ENCODE data around the gene SLC6A16.

Gene SLC6A16

DNA sequence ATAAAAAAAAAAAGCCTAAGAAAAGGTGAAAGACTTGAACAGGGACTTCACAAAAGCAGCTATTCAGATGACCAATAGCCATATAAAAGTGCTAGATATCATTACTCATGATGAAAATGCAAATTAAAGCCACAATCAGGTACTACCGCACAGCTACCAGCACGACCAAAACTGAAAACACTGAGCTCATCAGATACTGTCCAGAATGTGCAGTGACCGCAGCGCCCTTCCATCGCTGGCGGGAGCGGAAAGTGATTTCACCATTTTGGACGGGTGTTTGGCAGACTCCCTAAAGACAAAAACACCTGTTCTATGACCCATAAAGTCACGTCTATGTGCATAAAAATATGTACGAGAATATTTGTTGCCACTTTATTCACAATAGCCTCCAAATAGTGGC is 60.7 kb downstream of the SLC6A16 start:
- DNase-seq = no peak

DNA sequence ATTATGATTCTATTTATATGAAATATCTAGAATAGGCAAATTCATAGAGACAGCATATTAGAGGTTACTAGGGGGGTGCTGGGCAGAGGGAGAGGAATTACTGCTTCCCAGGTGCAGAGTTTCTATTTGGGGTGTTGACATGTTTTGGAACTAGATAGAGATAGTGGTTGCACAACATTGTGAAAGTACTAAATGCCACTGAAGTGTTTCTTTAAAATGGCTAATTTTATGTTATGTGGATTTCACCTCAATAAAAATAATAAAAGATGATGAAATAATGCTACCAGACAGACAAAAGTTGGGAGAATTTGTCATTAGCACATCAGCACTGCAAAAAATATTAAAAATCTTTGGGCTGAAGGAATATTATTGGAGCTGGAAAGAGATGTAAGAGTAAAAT is 63.4 kb downstream of the SLC6A16 start:
- DNase-seq = no peak

DNA sequence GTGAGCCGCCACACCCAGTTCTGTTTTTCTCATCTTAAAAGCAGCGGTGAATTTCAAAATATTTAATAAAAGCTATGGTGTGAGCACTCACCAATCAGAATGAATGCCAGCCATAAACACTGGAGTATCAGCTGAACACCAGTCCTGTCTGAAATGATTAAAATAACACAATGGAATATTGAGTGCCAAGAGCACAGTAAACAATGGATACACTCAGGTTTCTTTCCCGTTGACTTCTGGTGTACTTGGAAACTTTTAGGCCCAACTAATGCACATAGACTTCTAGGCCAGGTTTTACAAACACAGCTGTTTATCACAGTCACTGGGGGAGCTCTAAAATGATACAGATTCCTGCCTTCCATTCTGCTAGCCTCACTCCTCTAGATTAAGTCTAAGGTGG is 68.3 kb downstream of the SLC6A16 start:
- no peak for DNase-seq

DNA sequence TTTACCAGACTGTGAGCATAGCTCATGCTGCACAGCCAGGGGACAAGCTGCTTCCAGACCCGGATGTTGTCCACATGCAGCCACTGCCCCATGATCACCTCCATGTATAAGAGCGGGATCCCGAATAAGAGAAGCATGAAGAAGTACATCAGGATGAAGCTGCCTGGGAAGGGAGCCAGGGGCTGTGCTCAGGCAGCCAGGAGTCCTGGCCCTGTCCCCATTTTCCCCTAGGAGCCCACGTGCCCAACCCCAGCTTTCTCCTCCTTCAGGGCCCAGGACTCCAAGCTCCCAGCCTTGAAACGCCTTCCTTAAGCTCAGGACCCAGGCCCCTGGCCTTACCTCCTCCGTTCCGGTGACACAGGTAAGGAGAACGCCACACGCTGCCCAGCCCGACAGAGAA is 69.3 kb downstream of the SLC6A16 start:
- DNase-seq = no peak

DNA sequence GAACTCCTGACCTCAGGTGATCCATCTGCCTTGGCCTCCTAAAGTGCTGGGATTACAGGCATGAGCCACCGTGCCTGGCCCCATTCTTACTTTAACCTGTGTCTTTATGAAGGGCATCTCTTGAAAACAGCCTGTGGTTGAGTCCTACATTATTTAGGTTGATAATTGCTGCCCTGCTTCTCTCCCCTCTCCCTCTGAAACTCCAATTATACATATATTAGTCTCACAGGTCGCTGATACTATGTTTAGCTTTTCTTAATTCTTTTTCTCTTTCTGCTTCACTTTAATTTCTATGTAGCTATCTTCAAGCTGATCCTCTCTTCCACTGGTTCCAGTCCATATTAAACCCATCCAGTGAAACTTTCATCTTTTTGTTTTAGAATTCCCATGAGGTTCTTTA is 75.1 kb downstream of the SLC6A16 start:
- no peak for DNase-seq

DNA sequence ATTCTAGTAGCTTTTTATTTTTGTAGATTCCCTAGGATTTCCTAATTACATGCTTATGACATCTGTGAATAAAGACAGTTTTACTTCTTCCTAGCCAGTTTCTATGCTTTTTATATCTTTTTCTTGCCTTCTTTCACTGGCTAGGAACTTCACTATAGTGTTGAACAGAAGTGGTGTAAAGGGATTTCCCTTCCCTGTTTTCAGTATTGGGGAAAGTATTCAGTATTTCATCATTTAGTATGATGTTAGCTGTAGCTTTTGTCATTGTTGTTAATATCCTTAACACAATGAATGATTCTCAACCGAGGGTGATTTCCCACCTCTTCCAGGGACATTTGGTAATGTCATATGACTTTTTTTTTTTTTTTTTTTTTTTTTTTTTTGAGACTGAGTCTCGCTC is 77.3 kb downstream of the SLC6A16 start:
- DNase-seq = no peak

DNA sequence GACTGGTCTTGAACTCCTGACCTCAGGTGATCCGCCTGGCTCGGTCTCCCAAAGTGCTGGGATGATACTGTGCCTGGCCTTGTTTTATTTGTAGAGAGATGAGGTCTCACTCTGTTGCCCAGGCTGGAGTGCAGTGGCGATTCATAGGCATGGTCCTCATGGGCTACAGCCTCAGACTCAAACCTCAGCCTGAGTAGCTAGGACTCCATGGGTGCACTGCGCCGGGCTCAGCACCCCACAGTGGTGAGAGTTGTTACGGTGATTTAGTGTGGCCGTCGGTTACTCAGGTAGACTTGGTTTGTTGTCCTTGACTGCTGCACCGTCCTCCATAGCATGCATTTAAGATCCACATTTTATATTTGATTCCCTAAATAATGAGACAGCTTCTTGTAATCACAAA is 80.7 kb downstream of the SLC6A16 start:
- DNase-seq = no peak

DNA sequence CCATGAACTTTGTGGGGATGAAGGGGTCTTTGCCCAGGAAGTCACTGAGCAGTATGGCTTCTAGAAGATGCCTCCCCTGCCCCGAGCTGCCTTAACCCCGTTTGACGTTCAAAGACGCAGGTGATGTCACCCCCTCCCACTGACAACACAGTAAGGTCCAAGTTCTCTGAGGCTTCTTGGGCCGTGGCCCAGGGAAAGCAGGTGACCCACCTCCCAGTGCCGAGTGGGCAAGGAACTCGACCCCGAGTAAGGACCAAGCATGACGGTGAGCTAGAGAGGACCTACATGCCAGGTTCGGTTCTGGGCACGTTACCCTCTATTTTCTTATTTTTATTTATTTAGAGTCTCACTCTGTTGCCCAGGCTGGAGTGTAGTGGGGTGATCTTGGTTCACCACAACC is 81.3 kb downstream of the SLC6A16 start:
- DNase-seq = no peak

DNA sequence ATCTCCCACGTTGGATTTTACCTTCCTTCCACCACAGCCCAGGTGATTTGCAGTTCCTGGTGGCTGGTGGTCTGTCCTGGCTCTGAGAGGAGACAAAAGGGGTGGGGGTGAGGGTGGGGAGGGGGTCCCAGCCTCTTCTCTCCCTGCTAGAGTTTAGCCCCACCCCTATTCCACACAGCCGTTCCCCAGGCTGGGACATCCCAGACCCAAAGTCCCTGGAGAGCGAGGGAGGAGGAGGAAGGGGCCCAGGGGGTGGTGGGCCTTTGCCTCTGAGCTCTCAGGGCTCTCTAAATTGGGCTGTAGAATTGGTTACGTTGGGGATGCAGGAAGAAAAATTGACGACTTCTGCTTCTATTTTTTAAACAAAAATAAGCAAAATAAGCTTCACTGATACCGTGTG is 81.9 kb downstream of the SLC6A16 start:
- no peak for DNase-seq

DNA sequence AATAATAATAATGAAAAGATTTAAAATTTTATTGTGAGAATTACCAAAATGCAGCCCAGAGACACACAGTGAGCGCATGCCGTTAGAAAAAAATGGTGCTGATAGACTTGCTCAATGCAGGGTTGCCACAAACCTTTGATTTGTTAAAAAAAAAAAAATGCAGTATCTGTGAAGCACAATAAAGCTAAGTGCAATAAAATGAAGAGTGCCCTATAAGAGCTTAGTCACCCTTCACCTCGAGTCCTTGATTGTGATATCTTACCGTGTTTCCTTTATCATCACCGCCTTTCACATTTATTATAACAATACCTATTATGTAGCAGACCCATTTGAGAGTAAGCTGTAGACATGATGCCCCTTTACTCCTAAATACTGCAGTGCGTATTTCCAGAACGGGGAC is 83.2 kb downstream of the SLC6A16 start:
- no peak for DNase-seq

All from stimulated activated CD4-positive, alpha-beta T cell treated with anti-CD3 and anti-CD28 coated beads, Interleukin-4, amount 100 ng/mL, for 24 hours (primary cell).